ENCODE measurements around the gene CHMP5.

Gene CHMP5

DNA sequence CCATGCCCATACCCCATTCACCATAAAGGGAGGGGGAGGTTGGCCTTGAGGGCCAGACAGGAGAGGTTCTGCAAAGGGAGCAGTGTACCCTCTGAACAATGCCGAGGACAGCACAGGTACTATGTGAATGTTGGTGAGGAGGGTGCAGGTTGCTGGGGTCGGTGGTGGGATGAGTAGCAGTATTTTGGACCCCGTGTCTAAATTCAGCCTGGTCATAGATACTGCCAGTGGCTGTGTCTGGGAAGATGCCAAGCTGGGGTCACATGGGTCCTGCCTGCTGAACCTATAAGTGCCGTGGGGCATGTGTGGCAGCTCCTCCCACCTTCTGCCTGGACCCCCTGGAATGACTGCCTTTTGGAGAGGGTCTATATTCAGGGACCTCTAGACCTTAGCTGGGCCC, 36.2 kb upstream of the CHMP5 start:
- no peak overlapping the region for H3K4ac ChIP-seq (ENCODE audit: low read depth, low read length)
- no peaks in the 10 kb centered on the region for H3K27me3 ChIP-seq (ENCODE audit: insufficient read depth, low read length)
- H2BK120ac ChIP-seq (ENCODE audit: insufficient read depth, low read length, poor library complexity): no peak overlapping the region
- no peak overlapping the region for H2BK12ac ChIP-seq (ENCODE audit: low read length)
- no peak overlapping the region for H2AK5ac ChIP-seq (ENCODE audit: low read length)
- H3K36me3 ChIP-seq (ENCODE audit: control insufficient read depth in 1 of 2, insufficient read depth in 2 of 2, low read length in 2 of 2): no peaks in the 10 kb centered on the region
- no peaks in the 10 kb centered on the region for H3K9me3 ChIP-seq (ENCODE audit: insufficient read depth, low read depth, low read length)
- no peak overlapping the region for H3K23ac ChIP-seq (ENCODE audit: low read length)
- no peaks in the 10 kb centered on the region for H3K79me1 ChIP-seq (ENCODE audit: low read length)
- H4K8ac ChIP-seq (ENCODE audit: low read depth, low read length): no peak overlapping the region
- H2AFZ ChIP-seq (ENCODE audit: insufficient read depth, low read length, poor library complexity): no peak overlapping the region
- H4K12ac ChIP-seq (ENCODE audit: low read depth, low read length): no peak overlapping the region
- DNase-seq: no peak
- no peaks in the 10 kb centered on the region for H3K79me2 ChIP-seq (ENCODE audit: control insufficient read depth, insufficient read depth, low read length, poor library complexity)
- H3K4me2 ChIP-seq (ENCODE audit: low read length): no peak overlapping the region
- H3K27ac ChIP-seq (ENCODE audit: low read depth, low read length): no peak overlapping the region
- no peak overlapping the region for H3K9ac ChIP-seq (ENCODE audit: low read length)
- no peak overlapping the region for H4K91ac ChIP-seq (ENCODE audit: low read depth, low read length)
- H2BK5ac ChIP-seq (ENCODE audit: low read depth, low read length, poor library complexity): no peak overlapping the region
- no peak overlapping the region for H3K14ac ChIP-seq (ENCODE audit: low read length)
- H3K18ac ChIP-seq (ENCODE audit: low read length): no peak overlapping the region
- no CpG with 5 or more reads among the region's 4 CpGs for WGBS (ENCODE audit: extremely low coverage, insufficient coverage, insufficient read length)
- H3K4me3 ChIP-seq (ENCODE audit: low read depth, low read length): no peak overlapping the region
- H3K4me1 ChIP-seq (ENCODE audit: control insufficient read depth in 1 of 2, insufficient read depth in 2 of 2, low read length in 2 of 2): peaks cover 4 to 10% of the 10 kb centered on the region in 2 experiments

DNA sequence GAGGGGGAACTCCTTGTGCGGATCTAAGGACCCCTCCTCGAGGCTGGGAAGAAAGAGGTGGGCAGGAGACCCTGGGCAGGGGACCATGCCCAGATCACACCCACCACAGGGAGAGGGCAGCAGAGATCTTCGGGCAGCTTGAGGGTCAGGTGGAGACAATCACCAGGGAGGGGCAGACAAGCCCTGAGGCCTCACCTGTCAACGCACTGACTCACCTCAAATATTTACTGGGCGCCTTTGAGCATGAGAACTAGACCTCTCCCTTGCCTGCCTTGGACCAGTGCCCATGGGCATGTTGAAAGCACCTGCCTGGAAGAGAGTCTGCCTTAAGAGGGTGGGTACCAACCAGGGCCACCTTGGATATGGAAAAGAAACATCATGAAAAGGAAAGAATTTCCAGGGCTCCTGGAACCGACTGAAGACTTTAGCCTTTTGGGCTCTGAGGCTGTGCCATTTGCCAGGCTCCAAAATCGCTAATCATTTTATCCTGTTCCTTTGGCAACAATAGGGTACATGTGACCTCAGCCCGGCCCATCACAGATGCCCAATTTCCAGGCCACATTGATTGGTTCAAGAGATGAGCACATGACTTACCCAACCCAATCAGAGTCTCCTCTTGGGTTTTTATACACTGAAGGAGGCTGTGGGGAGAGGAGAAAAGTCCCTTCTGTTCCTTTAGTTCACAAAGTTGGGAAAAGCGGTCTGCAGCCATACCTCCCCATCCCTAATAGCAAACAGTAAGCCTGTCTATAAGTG, 35.3 kb upstream of the CHMP5 start:
- H4K91ac ChIP-seq (ENCODE audit: low read depth, low read length): no peak overlapping the region
- no peaks in the 10 kb centered on the region for H3K79me1 ChIP-seq (ENCODE audit: low read length)
- WGBS (ENCODE audit: extremely low coverage, insufficient coverage, insufficient read length): no CpG with 5 or more reads among the region's 9 CpGs
- H3K18ac ChIP-seq (ENCODE audit: low read length): no peak overlapping the region
- no peak overlapping the region for H3K4me2 ChIP-seq (ENCODE audit: low read length)
- no peak overlapping the region for H4K12ac ChIP-seq (ENCODE audit: low read depth, low read length)
- H3K9ac ChIP-seq (ENCODE audit: low read length): no peak overlapping the region
- no peak overlapping the region for H3K27ac ChIP-seq (ENCODE audit: low read depth, low read length)
- DNase-seq: peak; percentile 89 to 90
- peaks cover 4 to 10% of the 10 kb centered on the region in 2 experiments for H3K4me1 ChIP-seq (ENCODE audit: control insufficient read depth in 1 of 2, insufficient read depth in 2 of 2, low read length in 2 of 2)
- no peak overlapping the region for H2BK120ac ChIP-seq (ENCODE audit: insufficient read depth, low read length, poor library complexity)
- H3K4me3 ChIP-seq (ENCODE audit: low read depth, low read length): no peak overlapping the region
- H2AK5ac ChIP-seq (ENCODE audit: low read length): no peak overlapping the region
- H3K79me2 ChIP-seq (ENCODE audit: control insufficient read depth, insufficient read depth, low read length, poor library complexity): no peaks in the 10 kb centered on the region
- no peak overlapping the region for H2AFZ ChIP-seq (ENCODE audit: insufficient read depth, low read length, poor library complexity)
- no peaks in the 10 kb centered on the region for H3K27me3 ChIP-seq (ENCODE audit: insufficient read depth, low read length)
- H3K23ac ChIP-seq (ENCODE audit: low read length): no peak overlapping the region
- no peak overlapping the region for H2BK12ac ChIP-seq (ENCODE audit: low read length)
- no peak overlapping the region for H3K4ac ChIP-seq (ENCODE audit: low read depth, low read length)
- no peak overlapping the region for H4K8ac ChIP-seq (ENCODE audit: low read depth, low read length)
- H3K36me3 ChIP-seq (ENCODE audit: control insufficient read depth in 1 of 2, insufficient read depth in 2 of 2, low read length in 2 of 2): no peaks in the 10 kb centered on the region
- no peaks in the 10 kb centered on the region for H3K9me3 ChIP-seq (ENCODE audit: insufficient read depth, low read depth, low read length)
- no peak overlapping the region for H3K14ac ChIP-seq (ENCODE audit: low read length)
- H2BK5ac ChIP-seq (ENCODE audit: low read depth, low read length, poor library complexity): no peak overlapping the region

DNA sequence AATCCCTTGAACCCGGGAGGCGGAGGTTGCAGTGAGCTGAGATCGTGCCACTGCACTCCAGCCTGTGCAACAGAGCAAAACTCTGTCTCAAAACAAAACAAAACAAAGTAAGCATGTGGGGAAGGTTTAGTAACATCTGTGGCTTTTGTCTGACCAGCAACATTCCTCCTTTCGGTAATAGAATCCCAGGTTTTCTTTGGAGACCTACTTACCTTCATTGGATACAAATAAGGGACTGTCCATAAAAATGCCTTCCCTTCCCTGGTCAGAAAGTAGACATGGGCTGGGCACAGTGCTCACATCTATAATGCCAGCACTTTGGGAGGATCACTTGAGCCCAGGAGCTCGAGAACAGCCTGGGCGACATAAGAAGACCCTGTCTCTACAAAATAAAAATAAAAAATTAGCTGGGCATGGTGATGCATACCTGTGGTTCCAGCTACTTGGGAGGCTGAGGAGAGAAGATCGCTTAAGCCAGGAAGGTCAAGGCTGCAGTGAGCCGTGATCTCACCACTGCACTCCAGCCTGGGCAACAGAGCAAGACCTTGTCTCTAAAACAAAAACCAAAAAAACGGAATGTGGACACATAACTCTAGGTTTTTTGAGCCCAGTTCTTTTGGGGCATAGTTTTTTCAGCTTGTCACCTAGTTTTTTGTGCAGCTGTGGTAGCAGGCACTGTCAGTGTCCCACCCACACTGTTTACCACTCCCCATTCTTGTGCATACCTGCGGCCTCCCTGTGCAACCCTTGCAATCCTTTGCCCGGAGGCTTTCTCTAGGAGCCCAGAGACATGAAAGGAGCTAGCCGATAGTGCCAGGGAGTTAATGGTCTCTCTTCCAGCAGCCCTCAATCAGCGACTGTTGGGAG, 33.9 kb upstream of the CHMP5 start:
- no CpG with 5 or more reads among the region's 13 CpGs for WGBS (ENCODE audit: extremely low coverage, insufficient coverage, insufficient read length)
- DNase-seq: peak; percentile 82 to 89
- Histone ChIP-seq H3K4me1 (ENCODE audit: control insufficient read depth in 1 of 2, insufficient read depth in 2 of 2, low read length in 2 of 2) (peaks cover 4 to 10% of the 10 kb centered on the region in 2 experiments), H3K36me3 (ENCODE audit: control insufficient read depth in 1 of 2, insufficient read depth in 2 of 2, low read length in 2 of 2) (no peaks in the 10 kb centered on the region), H3K4me2 (ENCODE audit: low read length) (no peak overlapping the region), H2BK12ac (ENCODE audit: low read length) (no peak overlapping the region), H3K27ac (ENCODE audit: low read depth, low read length) (no peak overlapping the region), H3K79me2 (ENCODE audit: control insufficient read depth, insufficient read depth, low read length, poor library complexity) (no peaks in the 10 kb centered on the region), H3K4me3 (ENCODE audit: low read depth, low read length) (no peak overlapping the region), H3K27me3 (ENCODE audit: insufficient read depth, low read length) (no peaks in the 10 kb centered on the region), H2BK120ac (ENCODE audit: insufficient read depth, low read length, poor library complexity) (no peak overlapping the region), H4K8ac (ENCODE audit: low read depth, low read length) (no peak overlapping the region), H2AK5ac (ENCODE audit: low read length) (no peak overlapping the region), H3K9ac (ENCODE audit: low read length) (no peak overlapping the region), H3K23ac (ENCODE audit: low read length) (no peak overlapping the region), H3K4ac (ENCODE audit: low read depth, low read length) (no peak overlapping the region), H3K79me1 (ENCODE audit: low read length) (no peaks in the 10 kb centered on the region), H4K91ac (ENCODE audit: low read depth, low read length) (no peak overlapping the region), H2AFZ (ENCODE audit: insufficient read depth, low read length, poor library complexity) (no peak overlapping the region), H3K18ac (ENCODE audit: low read length) (no peak overlapping the region), H2BK5ac (ENCODE audit: low read depth, low read length, poor library complexity) (no peak overlapping the region), H4K12ac (ENCODE audit: low read depth, low read length) (no peak overlapping the region), H3K14ac (ENCODE audit: low read length) (no peak overlapping the region), H3K9me3 (ENCODE audit: insufficient read depth, low read depth, low read length) (no peaks in the 10 kb centered on the region)

DNA sequence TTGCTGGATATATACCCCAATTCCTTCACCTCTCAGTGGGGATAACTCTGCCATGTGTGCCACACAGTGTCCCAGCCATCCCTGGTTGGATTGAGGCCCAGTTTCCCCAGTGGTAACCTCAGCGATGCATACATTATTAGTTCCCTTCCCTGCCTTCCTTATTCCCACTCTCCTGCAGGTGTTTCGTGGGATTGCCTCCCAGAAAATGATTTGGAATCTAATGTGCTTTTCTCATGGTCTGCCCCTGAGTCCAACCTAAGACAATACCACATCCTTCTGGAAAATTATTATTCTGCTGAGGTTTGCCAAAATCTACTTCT, 33.3 kb upstream of the CHMP5 start:
- no peaks in the 10 kb centered on the region for H3K27me3 ChIP-seq (ENCODE audit: insufficient read depth, low read length)

More for the DNA sequence above, 33.3 kb upstream of the CHMP5 start:
- Histone ChIP-seq H4K91ac (ENCODE audit: low read depth, low read length) (no peak overlapping the region), H3K4me2 (ENCODE audit: low read length) (no peak overlapping the region), H2AFZ (ENCODE audit: insufficient read depth, low read length, poor library complexity) (no peak overlapping the region), H2BK120ac (ENCODE audit: insufficient read depth, low read length, poor library complexity) (no peak overlapping the region), H3K79me2 (ENCODE audit: control insufficient read depth, insufficient read depth, low read length, poor library complexity) (no peaks in the 10 kb centered on the region), H4K12ac (ENCODE audit: low read depth, low read length) (no peak overlapping the region), H3K79me1 (ENCODE audit: low read length) (no peaks in the 10 kb centered on the region), H2AK5ac (ENCODE audit: low read length) (no peak overlapping the region), H3K36me3 (ENCODE audit: control insufficient read depth in 1 of 2, insufficient read depth in 2 of 2, low read length in 2 of 2) (no peaks in the 10 kb centered on the region), H3K27ac (ENCODE audit: low read depth, low read length) (no peak overlapping the region), H4K8ac (ENCODE audit: low read depth, low read length) (no peak overlapping the region), H3K23ac (ENCODE audit: low read length) (no peak overlapping the region), H3K4me1 (ENCODE audit: control insufficient read depth in 1 of 2, insufficient read depth in 2 of 2, low read length in 2 of 2) (peaks cover 4 to 10% of the 10 kb centered on the region in 2 experiments), H3K9ac (ENCODE audit: low read length) (no peak overlapping the region), H3K14ac (ENCODE audit: low read length) (no peak overlapping the region), H2BK5ac (ENCODE audit: low read depth, low read length, poor library complexity) (no peak overlapping the region), H2BK12ac (ENCODE audit: low read length) (no peak overlapping the region), H3K4me3 (ENCODE audit: low read depth, low read length) (no peak overlapping the region), H3K4ac (ENCODE audit: low read depth, low read length) (no peak overlapping the region), H3K9me3 (ENCODE audit: insufficient read depth, low read depth, low read length) (no peaks in the 10 kb centered on the region), H3K18ac (ENCODE audit: low read length) (no peak overlapping the region)
- WGBS (ENCODE audit: extremely low coverage, insufficient coverage, insufficient read length): no CpG with 5 or more reads among the region's 2 CpGs
- DNase-seq: no peak
